Activated T-cell treated with anti-CD3 and anti-CD28 coated beads, Interleukin-2, amount 50 U/mL, for 1 hour (primary cell): Measurements from ENCODE around the gene KLF5.
"Not testable (repeated sequence)": the region's sequence is repeated elsewhere in the genome, so short reads cannot be mapped to it uniquely, and the experiment has no call there.

Experiments
- DNase-seq: peaks from one replicate; pipeline ENCODE4 v3.0.0-alpha.2; 2020

The KLF5 gene

GRCh38 chr13:73058736-73059459 is at the start of gene KLF5:
Gene KLF5 (plus strand): TSS chr13:73059005. CDS start chr13:73059328, 323 bp downstream.
- peak; percentile 97 for DNase-seq

- DNase-seq, result no peak
Observed at GRCh38 chr13:73011751-73012150, 47.1 kb upstream of the KLF5 start.

- no peak for DNase-seq
Observed at GRCh38 chr13:73015805-73016204, 43.0 kb upstream of the KLF5 start.

GRCh38 chr13:73018336-73018735 is 40.5 kb upstream of the KLF5 start:
- DNase-seq, result no peak

GRCh38 chr13:73025217-73026012 is 33.4 kb upstream of the KLF5 start:
- DNase-seq, result no peak

GRCh38 chr13:73034901-73035300 is 23.9 kb upstream of the KLF5 start:
- DNase-seq, result no peak

GRCh38 chr13:73035660-73036059 is 23.1 kb upstream of the KLF5 start:
- no peak for DNase-seq

GRCh38 chr13:73036566-73036965 is 22.2 kb upstream of the KLF5 start:
- DNase-seq, result no peak

GRCh38 chr13:73038064-73038463 is 20.7 kb upstream of the KLF5 start:
- DNase-seq, result no peak

GRCh38 chr13:73039201-73040108 is 19.4 kb upstream of the KLF5 start:
- DNase-seq, result no peak

GRCh38 chr13:73040484-73040883 is 18.3 kb upstream of the KLF5 start:
- DNase-seq, result no peak

- no peak for DNase-seq
Observed at GRCh38 chr13:73040968-73041596, 17.7 kb upstream of the KLF5 start.

GRCh38 chr13:73045031-73045430 is 13.8 kb upstream of the KLF5 start:
- DNase-seq, result no peak

GRCh38 chr13:73048615-73049014 is 10.2 kb upstream of the KLF5 start:
- not testable (repeated sequence) for DNase-seq

- no peak for DNase-seq
Observed at GRCh38 chr13:73054712-73055111, 4.1 kb upstream of the KLF5 start.

GRCh38 chr13:73055813-73056564 is 2.8 kb upstream of the KLF5 start:
- DNase-seq, result no peak

- DNase-seq, result no peak
Observed at GRCh38 chr13:73056565-73056962, 2.2 kb upstream of the KLF5 start.

GRCh38 chr13:73057284-73058063 is 1.3 kb upstream of the KLF5 start:
- DNase-seq, result no peak

- no peak for DNase-seq
Observed at GRCh38 chr13:73058064-73058313, 816 bp upstream of the KLF5 start.

GRCh38 chr13:73058432-73058735 is 421 bp upstream of the KLF5 start:
- DNase-seq, result no peak

GRCh38 chr13:73059460-73060250 is 850 bp downstream of the KLF5 start:
- peak; percentile 67 for DNase-seq
